IPS-15b (cell line): ENCODE results near the gene TNNC2.

ENCODE experiments used
- H3K27me3 ChIP-seq: one replicate; pipeline ENCODE4 v1.6.1; 2013; ENCODE audit warnings: low read length; ENCODE audit not compliant: control insufficient read depth, insufficient read depth
- H3K36me3 ChIP-seq: one replicate; pipeline ENCODE4 v1.6.1; 2013; ENCODE audit warnings: low read length; ENCODE audit not compliant: control insufficient read depth, insufficient read depth
- H3K4me1 ChIP-seq: one replicate; pipeline ENCODE4 v1.6.1; 2013; ENCODE audit warnings: mild to moderate bottlenecking, low read length; ENCODE audit not compliant: control insufficient read depth, insufficient read depth
- H3K4me3 ChIP-seq: one replicate; pipeline ENCODE4 v1.5.1; 2013; ENCODE audit warnings: low read depth, low read length
- H3K9ac ChIP-seq: one replicate; pipeline ENCODE4 v1.6.1; 2013; ENCODE audit warnings: low read depth, mild to moderate bottlenecking, low read length
- H3K9me3 ChIP-seq: one replicate; pipeline ENCODE4 v1.6.1; 2013; ENCODE audit warnings: mild to moderate bottlenecking, low read length; ENCODE audit not compliant: control insufficient read depth, insufficient read depth

Gene TNNC2

GRCh38 chr20:45792317-45793118 is 34.6 kb downstream of the TNNC2 start:
- Histone ChIP-seq H3K27me3 (no peaks in the 10 kb centered on the region), H3K9ac (peak overlapping the region; percentile 74), H3K4me3 (peak overlapping the region; percentile 74), H3K4me1 (no peaks in the 10 kb centered on the region), H3K36me3 (peaks cover 7% of the 10 kb centered on the region), H3K9me3 (no peaks in the 10 kb centered on the region)

GRCh38 chr20:45788351-45788750 is 38.8 kb downstream of the TNNC2 start:
- H3K9me3 ChIP-seq: no peaks in the 10 kb centered on the region
- no peak overlapping the region for H3K9ac ChIP-seq
- H3K4me1 ChIP-seq: no peaks in the 10 kb centered on the region
- no peaks in the 10 kb centered on the region for H3K36me3 ChIP-seq
- no peak overlapping the region for H3K4me3 ChIP-seq
- no peaks in the 10 kb centered on the region for H3K27me3 ChIP-seq

- H3K9me3 ChIP-seq: no peaks in the 10 kb centered on the region
- no peaks in the 10 kb centered on the region for H3K4me1 ChIP-seq
- no peak overlapping the region for H3K9ac ChIP-seq
- no peaks in the 10 kb centered on the region for H3K36me3 ChIP-seq
- H3K27me3 ChIP-seq: no peaks in the 10 kb centered on the region
- H3K4me3 ChIP-seq: no peak overlapping the region
Observed at GRCh38 chr20:45783656-45784294, 43.3 kb downstream of the TNNC2 start.

DNA sequence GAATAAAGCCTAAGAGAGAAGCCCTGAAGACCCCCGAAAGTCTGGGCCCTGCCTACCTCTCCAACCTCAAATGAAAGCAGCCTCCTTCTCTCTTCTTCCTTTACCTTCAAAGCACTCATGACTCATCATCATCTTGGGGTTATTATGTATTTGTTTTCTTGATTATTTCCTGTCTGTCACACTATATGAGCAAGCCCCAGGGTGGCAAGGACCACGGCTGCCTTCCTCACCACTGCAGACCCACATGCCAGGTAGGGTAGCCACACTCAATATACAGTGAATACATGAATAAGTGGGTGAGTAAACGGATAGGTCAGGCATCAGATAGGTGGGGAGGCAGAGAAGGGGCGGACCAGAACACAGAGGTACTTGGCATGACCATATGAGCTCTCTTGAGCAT is 44.2 kb downstream of the TNNC2 start:
- no peak overlapping the region for H3K4me3 ChIP-seq
- no peaks in the 10 kb centered on the region for H3K36me3 ChIP-seq
- no peaks in the 10 kb centered on the region for H3K27me3 ChIP-seq
- H3K9ac ChIP-seq: no peak overlapping the region
- H3K9me3 ChIP-seq: no peaks in the 10 kb centered on the region
- no peaks in the 10 kb centered on the region for H3K4me1 ChIP-seq

DNA sequence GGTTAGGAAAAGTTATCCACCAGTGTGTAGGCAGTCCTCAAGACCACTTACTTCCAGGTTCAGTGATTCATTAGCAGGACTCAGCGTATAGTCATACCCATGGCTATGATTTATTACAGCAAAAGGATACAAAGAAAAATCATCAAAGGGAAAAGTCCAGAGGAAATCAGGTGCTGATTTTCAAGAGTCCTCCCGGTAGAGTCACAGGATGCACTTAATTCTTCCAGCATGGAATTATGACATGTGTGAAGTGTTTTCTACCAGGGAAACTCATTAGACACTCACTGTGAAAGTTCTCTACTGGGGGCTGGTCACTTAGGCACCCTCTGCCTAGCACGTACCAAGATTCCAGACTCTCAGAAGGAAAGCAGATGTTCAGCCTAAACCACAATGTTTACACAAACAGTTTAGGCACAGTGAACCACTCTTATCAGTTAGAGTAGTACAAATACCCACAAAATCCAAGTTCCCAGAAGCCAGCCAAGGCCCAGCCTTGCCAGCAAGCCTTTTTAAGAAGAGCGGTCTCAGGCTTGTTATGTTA is 45.7 kb downstream of the TNNC2 start:
- H3K36me3 ChIP-seq: no peaks in the 10 kb centered on the region
- H3K4me3 ChIP-seq: no peak overlapping the region
- H3K27me3 ChIP-seq: no peaks in the 10 kb centered on the region
- no peaks in the 10 kb centered on the region for H3K4me1 ChIP-seq
- no peaks in the 10 kb centered on the region for H3K9me3 ChIP-seq
- H3K9ac ChIP-seq: no peak overlapping the region

GRCh38 chr20:45780159-45780558 is 47.0 kb downstream of the TNNC2 start:
- Histone ChIP-seq H3K9ac (no peak overlapping the region), H3K4me1 (no peaks in the 10 kb centered on the region), H3K27me3 (no peaks in the 10 kb centered on the region), H3K4me3 (no peak overlapping the region), H3K36me3 (no peaks in the 10 kb centered on the region), H3K9me3 (no peaks in the 10 kb centered on the region)

- H3K9ac ChIP-seq: no peak overlapping the region
- H3K27me3 ChIP-seq: no peaks in the 10 kb centered on the region
- no peaks in the 10 kb centered on the region for H3K36me3 ChIP-seq
- no peak overlapping the region for H3K4me3 ChIP-seq
- no peaks in the 10 kb centered on the region for H3K9me3 ChIP-seq
- H3K4me1 ChIP-seq: no peaks in the 10 kb centered on the region
Observed at GRCh38 chr20:45779011-45779915, 47.8 kb downstream of the TNNC2 start.

- Histone ChIP-seq H3K4me3 (no peak overlapping the region), H3K9ac (no peak overlapping the region), H3K36me3 (no peaks in the 10 kb centered on the region), H3K9me3 (no peaks in the 10 kb centered on the region), H3K4me1 (no peaks in the 10 kb centered on the region), H3K27me3 (no peaks in the 10 kb centered on the region)
Observed at GRCh38 chr20:45776931-45777330, 50.2 kb downstream of the TNNC2 start.

DNA sequence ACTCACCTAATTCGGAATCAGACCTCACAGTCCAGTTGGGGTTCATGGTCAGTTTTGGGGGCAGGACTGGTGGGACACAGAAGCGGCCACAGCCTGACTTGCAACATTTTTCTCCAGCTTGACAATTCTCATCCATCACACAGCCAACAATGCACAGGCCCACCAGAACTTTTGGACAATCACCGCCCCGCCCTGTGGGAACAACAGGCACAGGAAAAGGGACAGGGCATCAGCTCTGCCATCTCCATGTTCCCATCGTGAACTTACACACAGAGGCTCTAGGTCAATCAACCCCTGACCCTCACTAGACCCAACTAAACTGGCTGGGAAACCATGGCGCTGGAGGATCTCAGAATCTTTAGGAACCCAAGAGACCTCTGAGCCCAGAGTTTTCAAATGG is 51.7 kb downstream of the TNNC2 start:
- Histone ChIP-seq H3K9ac (no peak overlapping the region), H3K4me3 (no peak overlapping the region), H3K36me3 (no peaks in the 10 kb centered on the region), H3K9me3 (no peaks in the 10 kb centered on the region), H3K27me3 (no peaks in the 10 kb centered on the region), H3K4me1 (peaks cover 8% of the 10 kb centered on the region)

DNA sequence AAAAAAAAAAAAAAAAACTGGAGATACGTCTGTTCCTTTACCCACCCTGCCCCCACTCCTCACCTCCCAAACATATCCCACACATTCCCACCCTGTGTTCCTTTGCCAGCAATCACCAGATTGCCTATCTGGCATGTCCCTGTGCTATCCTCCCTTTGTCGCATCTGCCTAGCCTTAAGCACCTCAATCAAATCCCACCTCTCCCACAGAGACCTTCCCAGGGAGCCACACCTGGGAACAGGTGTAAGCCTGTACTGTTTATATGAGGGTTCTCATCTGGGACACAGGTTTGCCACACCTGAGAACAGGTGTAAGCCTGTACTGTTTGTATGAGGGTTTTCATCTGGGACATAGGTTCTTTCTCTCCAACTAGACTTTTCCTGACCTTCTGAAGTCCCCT is 52.2 kb downstream of the TNNC2 start:
- Histone ChIP-seq H3K4me1 (peaks cover 8% of the 10 kb centered on the region), H3K4me3 (no peak overlapping the region), H3K9ac (no peak overlapping the region), H3K36me3 (no peaks in the 10 kb centered on the region), H3K27me3 (no peaks in the 10 kb centered on the region), H3K9me3 (no peaks in the 10 kb centered on the region)
